GM18519 (cell line): ENCODE results near the gene WNK2.
"Not testable (repeated sequence)": the region's sequence is repeated elsewhere in the genome, so short reads cannot be mapped to it uniquely, and the experiment has no call there.

Experiments
- ATAC-seq: cut with Tn5 transposase; IDR thresholded peaks from one replicate; pipeline ENCODE4 v1.9.1; 2021; ENCODE audit warnings: mild to moderate bottlenecking, moderate library complexity; ENCODE audit not compliant: unreplicated experiment, low FRiP score

The WNK2 gene

GRCh38 chr9:93320591-93321219 lies 136.8 kb downstream of the WNK2 start:
- ATAC-seq = no peak

GRCh38 chr9:93321220-93321610 lies 137.3 kb downstream of the WNK2 start:
- no peak for ATAC-seq

- ATAC-seq = not testable (repeated sequence)
These were observed 139.6 kb downstream of the WNK2 start for GRCh38 chr9:93323446-93323954.

- ATAC-seq = no peak
These were observed 140.4 kb downstream of the WNK2 start for GRCh38 chr9:93324191-93324834.

GRCh38 chr9:93325307-93326035 lies 141.5 kb downstream of the WNK2 start:
- no peak for ATAC-seq

GRCh38 chr9:93326056-93326455 lies 142.1 kb downstream of the WNK2 start:
- ATAC-seq = no peak

GRCh38 chr9:93326654-93327053 lies 142.7 kb downstream of the WNK2 start:
- ATAC-seq = no peak

- no peak for ATAC-seq
These were observed 145.8 kb downstream of the WNK2 start for GRCh38 chr9:93329629-93330280.

- ATAC-seq = no peak
These were observed 148.4 kb downstream of the WNK2 start for GRCh38 chr9:93332317-93332716.

GRCh38 chr9:93336720-93337119 lies 152.8 kb downstream of the WNK2 start:
- no peak for ATAC-seq

GRCh38 chr9:93338196-93338595 lies 154.3 kb downstream of the WNK2 start:
- ATAC-seq = not testable (repeated sequence)

- ATAC-seq = no peak
These were observed 156.2 kb downstream of the WNK2 start for GRCh38 chr9:93340091-93340490.

- ATAC-seq = not testable (repeated sequence)
These were observed 157.9 kb downstream of the WNK2 start for GRCh38 chr9:93341820-93342219.

- not testable (repeated sequence) for ATAC-seq
These were observed 158.5 kb downstream of the WNK2 start for GRCh38 chr9:93342428-93342827.

GRCh38 chr9:93343663-93344062 lies 159.7 kb downstream of the WNK2 start:
- no peak for ATAC-seq

GRCh38 chr9:93345643-93346230 lies 161.8 kb downstream of the WNK2 start:
- no peak for ATAC-seq

- no peak for ATAC-seq
These were observed 162.5 kb downstream of the WNK2 start for GRCh38 chr9:93346231-93347112.

- not testable (repeated sequence) for ATAC-seq
These were observed 163.5 kb downstream of the WNK2 start for GRCh38 chr9:93347371-93347975.
